ENCODE measurements around the gene SYPL1.

The SYPL1 gene

GRCh38 chr7:106117786-106118544 lies 5.9 kb upstream of the SYPL1 start:
- no peaks in the 10 kb centered on the region for H3K9me3 ChIP-seq (ENCODE audit: severe bottlenecking)

GRCh38 chr7:106116161-106116704 lies 4.1 kb upstream of the SYPL1 start:
- Histone ChIP-seq H3K27me3 (ENCODE audit: insufficient read depth, low read depth, severe bottlenecking) (no peaks in the 10 kb centered on the region), H3K4me3 (ENCODE audit: low read depth, low read length) (no peak overlapping the region), H3K27ac (no peak overlapping the region)

More at GRCh38 chr7:106117786-106118544, 5.9 kb upstream of the SYPL1 start:
- Histone ChIP-seq H3K27me3 (ENCODE audit: insufficient read depth, low read depth, severe bottlenecking) (no peaks in the 10 kb centered on the region), H3K36me3 (no peaks in the 10 kb centered on the region), H3K4me3 (ENCODE audit: low read depth, low read length) (no peak overlapping the region), H3K27ac (no peak overlapping the region)
- TF ChIP-seq, protein P1, sequence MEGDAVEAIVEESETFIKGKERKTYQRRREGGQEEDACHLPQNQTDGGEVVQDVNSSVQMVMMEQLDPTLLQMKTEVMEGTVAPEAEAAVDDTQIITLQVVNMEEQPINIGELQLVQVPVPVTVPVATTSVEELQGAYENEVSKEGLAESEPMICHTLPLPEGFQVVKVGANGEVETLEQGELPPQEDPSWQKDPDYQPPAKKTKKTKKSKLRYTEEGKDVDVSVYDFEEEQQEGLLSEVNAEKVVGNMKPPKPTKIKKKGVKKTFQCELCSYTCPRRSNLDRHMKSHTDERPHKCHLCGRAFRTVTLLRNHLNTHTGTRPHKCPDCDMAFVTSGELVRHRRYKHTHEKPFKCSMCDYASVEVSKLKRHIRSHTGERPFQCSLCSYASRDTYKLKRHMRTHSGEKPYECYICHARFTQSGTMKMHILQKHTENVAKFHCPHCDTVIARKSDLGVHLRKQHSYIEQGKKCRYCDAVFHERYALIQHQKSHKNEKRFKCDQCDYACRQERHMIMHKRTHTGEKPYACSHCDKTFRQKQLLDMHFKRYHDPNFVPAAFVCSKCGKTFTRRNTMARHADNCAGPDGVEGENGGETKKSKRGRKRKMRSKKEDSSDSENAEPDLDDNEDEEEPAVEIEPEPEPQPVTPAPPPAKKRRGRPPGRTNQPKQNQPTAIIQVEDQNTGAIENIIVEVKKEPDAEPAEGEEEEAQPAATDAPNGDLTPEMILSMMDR (IDR thresholded peaks at IDR 0.05; ENCODE audit: low read depth, low read length) = no peak
- DNase-seq = no peak

GRCh38 chr7:106114716-106115383 lies 2.7 kb upstream of the SYPL1 start:
- Histone ChIP-seq H3K36me3 (peaks cover 10% of the 10 kb centered on the region), H3K27ac (no peak overlapping the region), H3K27me3 (ENCODE audit: insufficient read depth, low read depth, severe bottlenecking) (no peaks in the 10 kb centered on the region), H3K9me3 (ENCODE audit: severe bottlenecking) (no peaks in the 10 kb centered on the region), H3K4me3 (ENCODE audit: low read depth, low read length) (no peak overlapping the region)
- TF ChIP-seq, protein P1 (IDR thresholded peaks at IDR 0.05; ENCODE audit: low read depth, low read length) = no peak
- DNase-seq = no peak

More at GRCh38 chr7:106116161-106116704, 4.1 kb upstream of the SYPL1 start:
- Histone ChIP-seq H3K9me3 (ENCODE audit: severe bottlenecking) (no peaks in the 10 kb centered on the region), H3K36me3 (peaks cover 5% of the 10 kb centered on the region)
- no peak for DNase-seq
- TF ChIP-seq, protein P1 (IDR thresholded peaks at IDR 0.05; ENCODE audit: low read depth, low read length) = no peak

- Histone ChIP-seq H3K9me3 (ENCODE audit: severe bottlenecking) (no peaks in the 10 kb centered on the region), H3K27me3 (ENCODE audit: insufficient read depth, low read depth, severe bottlenecking) (no peaks in the 10 kb centered on the region), H3K36me3 (peaks cover 10% of the 10 kb centered on the region), H3K27ac (peak overlapping the region; percentile 86), H3K4me3 (ENCODE audit: low read depth, low read length) (peak overlapping the region; percentile 65)
- TF ChIP-seq, protein P1 (IDR thresholded peaks at IDR 0.05; ENCODE audit: low read depth, low read length) = no peak
- DNase-seq = no peak
These were observed 885 bp upstream of the SYPL1 start for GRCh38 chr7:106112972-106113421.

DNA sequence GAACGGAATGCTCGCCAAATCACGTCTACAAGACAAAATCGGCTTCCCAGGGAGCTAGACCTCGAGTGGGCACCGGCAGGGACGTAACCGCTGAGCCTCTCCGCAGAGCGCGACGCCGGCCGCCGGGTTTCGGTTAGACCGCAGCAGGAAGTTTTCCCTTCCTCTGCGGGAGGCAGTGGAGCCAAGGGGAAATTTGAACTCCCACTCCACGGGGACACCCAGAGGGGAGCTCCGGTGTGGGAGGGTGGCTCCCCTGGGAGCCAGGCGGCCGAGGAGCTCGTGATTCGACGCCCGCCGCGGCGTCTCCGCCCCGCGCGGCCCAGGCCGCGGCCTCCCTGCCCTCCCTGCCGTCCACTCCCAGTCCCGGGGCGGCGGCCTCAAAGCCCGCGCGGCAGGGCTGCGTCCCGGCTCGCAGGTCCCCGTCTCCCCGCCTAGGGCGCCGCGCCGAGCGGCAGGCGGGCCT lies 426 bp downstream of the SYPL1 start:
- peak overlapping the region; percentile 87 for H3K27ac ChIP-seq
- H3K9me3 ChIP-seq (ENCODE audit: severe bottlenecking) = no peaks in the 10 kb centered on the region
- DNase-seq = no peak
- no peaks in the 10 kb centered on the region for H3K27me3 ChIP-seq (ENCODE audit: insufficient read depth, low read depth, severe bottlenecking)
- H3K36me3 ChIP-seq = peaks cover 20% of the 10 kb centered on the region
- TF ChIP-seq, protein P1 (IDR thresholded peaks at IDR 0.05; ENCODE audit: low read depth, low read length) = no peak
- H3K4me3 ChIP-seq (ENCODE audit: low read depth, low read length) = peak overlapping the region; percentile 87

Data from WERI-Rb-1 (cell line).